Measurements from ENCODE around the gene WNK3. TPM values are rescaled to one million over a fixed set of nuclear protein-coding genes. Genes with fewer than 3 reads are reported as not detected.

WNK3 gene
- total RNA-seq, 1 donor from 2014 or later = 0.40 TPM

DNA sequence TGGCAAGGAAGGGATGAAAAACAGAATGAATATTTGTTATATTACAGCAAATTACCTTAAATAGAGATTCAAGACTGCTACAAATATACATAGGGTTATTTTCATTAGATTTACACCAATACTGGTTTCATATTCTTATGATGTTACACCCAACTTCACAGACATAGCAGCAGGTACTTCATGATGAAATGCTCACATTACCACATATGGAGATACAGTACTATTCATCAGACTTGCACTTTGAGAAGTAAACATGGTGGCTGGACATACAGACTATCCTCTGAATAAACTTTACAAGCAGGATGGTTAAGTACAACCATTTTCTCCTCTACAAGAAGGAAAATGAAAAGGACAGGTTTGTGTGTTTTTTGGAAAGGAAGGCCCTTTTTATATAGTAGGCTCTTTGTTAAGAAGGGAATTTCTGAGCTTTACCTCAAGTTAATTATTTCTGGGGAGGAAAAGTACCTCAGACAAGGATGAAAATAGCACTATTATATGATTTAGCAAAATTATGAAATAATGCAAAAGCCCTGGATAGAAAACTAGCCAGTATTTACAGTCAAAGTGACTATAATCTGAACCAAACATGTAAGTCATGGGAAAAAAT, 162.8 kb downstream of the WNK3 start:
- Mint-ChIP-seq H3K36me3 (ENCODE audit: low read depth) (no peaks in the 10 kb centered on the region), H3K27ac (no peak overlapping the region)
- TF ChIP-seq, protein P1, sequence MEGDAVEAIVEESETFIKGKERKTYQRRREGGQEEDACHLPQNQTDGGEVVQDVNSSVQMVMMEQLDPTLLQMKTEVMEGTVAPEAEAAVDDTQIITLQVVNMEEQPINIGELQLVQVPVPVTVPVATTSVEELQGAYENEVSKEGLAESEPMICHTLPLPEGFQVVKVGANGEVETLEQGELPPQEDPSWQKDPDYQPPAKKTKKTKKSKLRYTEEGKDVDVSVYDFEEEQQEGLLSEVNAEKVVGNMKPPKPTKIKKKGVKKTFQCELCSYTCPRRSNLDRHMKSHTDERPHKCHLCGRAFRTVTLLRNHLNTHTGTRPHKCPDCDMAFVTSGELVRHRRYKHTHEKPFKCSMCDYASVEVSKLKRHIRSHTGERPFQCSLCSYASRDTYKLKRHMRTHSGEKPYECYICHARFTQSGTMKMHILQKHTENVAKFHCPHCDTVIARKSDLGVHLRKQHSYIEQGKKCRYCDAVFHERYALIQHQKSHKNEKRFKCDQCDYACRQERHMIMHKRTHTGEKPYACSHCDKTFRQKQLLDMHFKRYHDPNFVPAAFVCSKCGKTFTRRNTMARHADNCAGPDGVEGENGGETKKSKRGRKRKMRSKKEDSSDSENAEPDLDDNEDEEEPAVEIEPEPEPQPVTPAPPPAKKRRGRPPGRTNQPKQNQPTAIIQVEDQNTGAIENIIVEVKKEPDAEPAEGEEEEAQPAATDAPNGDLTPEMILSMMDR (IDR thresholded peaks at IDR 0.05) = no peak

DNA sequence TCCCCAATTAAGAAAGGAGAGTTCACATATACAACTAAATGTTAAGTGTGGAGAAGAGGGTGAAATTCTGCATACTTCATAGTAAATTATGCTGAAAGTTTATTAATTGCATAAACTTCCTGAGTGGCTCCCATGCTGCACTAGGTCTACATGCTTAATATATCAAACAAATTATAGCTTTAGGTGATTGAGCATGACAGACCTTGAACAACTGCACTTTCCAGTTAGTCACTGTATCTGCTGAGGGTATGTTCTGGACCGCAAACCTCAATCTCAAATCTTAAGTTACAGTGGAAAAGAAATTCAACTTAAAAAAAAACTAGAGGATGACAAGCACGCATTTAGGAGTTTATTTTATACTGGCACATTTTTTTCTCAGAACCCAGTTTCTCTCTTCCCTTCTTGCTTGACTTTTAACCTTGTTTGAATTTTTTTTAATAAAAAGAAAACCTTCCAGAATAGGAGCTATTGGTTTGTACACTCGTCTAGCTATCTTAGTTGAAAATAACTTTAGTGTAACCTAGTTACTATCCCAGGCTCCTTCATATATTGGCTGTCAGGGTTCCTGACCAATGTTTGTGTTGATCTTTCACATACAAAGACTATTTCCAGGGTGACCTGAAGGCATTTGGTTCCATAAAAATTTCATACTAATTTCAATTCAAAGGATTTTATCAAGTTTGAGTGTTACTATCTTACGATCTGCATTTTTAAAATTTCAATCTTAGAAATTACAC, 164.6 kb downstream of the WNK3 start:
- Mint-ChIP-seq H3K4me1 (no peaks in the 10 kb centered on the region), H3K27me3 (no peaks in the 10 kb centered on the region), H3K4me3 (no peak overlapping the region), H3K27ac (no peak overlapping the region), H3K9me3 (no peaks in the 10 kb centered on the region), H3K36me3 (ENCODE audit: low read depth) (no peaks in the 10 kb centered on the region)
- DNase-seq (no peak), ATAC-seq (ENCODE audit: low read depth) (no peak)
- ChIA-PET CTCF (no interaction called here), POLR2A (no interaction called here)
- intact Hi-C loops (cut with micrococcal nuclease) = no loop called here
- TF ChIP-seq, protein P1 (IDR thresholded peaks at IDR 0.05) = no peak

More for the DNA sequence above, 162.8 kb downstream of the WNK3 start:
- intact Hi-C loops (cut with micrococcal nuclease) = no loop called here
- H3K27me3 Mint-ChIP-seq = no peaks in the 10 kb centered on the region
- DNase-seq (no peak), ATAC-seq (ENCODE audit: low read depth) (no peak)
- H3K4me3 Mint-ChIP-seq = no peak overlapping the region
- ChIA-PET POLR2A (interaction anchor here (1.0 kb wide), 1 partner anchor 12 kb away, joined by 5 read pairs; the partner anchor contains the start of gene FAM120C), CTCF (no interaction called here)
- H3K9me3 Mint-ChIP-seq = no peaks in the 10 kb centered on the region
- H3K4me1 Mint-ChIP-seq = no peaks in the 10 kb centered on the region

DNA sequence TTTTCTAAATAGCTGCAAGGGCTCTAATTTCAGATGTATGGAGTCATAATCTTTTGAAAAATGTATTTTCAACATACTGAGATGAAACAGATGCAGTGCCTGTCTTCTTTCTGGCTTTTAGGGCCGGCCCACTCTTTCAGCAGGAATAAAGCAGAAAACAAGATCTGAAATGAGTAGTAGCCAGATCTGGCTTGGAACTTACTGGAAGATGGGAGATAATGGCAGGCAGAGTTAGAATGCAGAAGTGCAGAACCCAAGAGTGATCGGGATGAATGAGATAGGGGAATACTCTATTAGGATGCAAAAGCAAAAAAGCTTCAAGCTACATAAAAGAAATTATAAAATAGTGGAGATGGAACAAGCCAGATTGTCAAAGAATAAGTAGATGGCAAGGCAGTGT, 173.4 kb downstream of the WNK3 start:
- Mint-ChIP-seq H3K4me1 (peaks cover 31% of the 10 kb centered on the region), H3K4me3 (no peak overlapping the region), H3K36me3 (ENCODE audit: low read depth) (peaks cover 16% of the 10 kb centered on the region), H3K9me3 (no peaks in the 10 kb centered on the region), H3K27me3 (no peaks in the 10 kb centered on the region), H3K27ac (no peak overlapping the region)
- no peak for ATAC-seq (ENCODE audit: low read depth)
- intact Hi-C loops (cut with micrococcal nuclease) = loop anchor here (5.0 kb wide), 2 partner anchors 623 to 1092 kb away; partner anchors contain the start of genes KANTR and MAGED2
- POLR2A ChIA-PET = no interaction called here
- CTCF ChIA-PET = no interaction called here
- TF ChIP-seq, protein P1 (IDR thresholded peaks at IDR 0.05) = no peak
- no peak for DNase-seq

DNA sequence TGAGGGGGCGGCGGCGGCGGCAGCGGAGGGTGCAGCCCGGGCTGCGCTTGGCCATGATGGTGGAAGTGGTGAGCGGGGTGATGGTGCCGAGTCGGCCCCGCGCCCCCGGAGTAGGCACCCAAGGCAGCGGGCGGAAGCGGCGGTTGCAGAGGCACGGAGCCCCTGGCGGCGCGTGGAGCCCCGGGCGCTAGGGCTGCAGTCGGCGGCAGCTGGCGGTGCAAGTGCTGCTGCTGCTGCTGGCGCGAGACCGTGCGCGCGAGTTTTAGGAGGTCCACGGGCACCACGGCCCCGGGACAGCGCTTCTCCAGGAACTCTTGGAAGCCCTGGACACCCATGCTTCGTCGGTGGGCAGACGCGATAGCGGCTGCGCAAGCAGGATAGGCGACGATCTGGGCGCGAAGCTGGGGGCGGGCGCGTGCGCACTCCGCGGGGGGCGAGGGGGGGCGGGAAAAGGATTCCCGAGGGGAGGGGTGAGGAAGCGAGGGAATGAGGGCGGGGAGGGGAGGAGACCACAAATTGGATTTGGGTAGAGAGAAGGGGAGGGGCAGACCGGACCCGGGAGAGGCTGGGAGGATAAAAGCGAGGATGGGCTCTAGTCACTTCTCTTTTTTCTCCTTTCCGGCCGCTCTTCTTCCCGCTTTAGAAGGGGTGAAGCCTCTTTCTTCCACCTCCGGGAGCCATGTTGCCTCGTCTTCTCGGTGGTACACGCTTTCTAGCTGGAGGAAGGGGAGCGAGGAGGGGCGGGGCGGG, 174.8 kb downstream of the WNK3 start, which contains the start of gene FAM120C:
FAM120C (minus strand) TSS at position 391 of the 750 bp plus-strand sequence; CDS start at position 335, 56 bp downstream.
- ChIA-PET POLR2A (interaction anchor here (0.6 to 2.5 kb wide), 13 partner anchors 12 to 1921 kb away, joined by 3 to 37 read pairs (median 5); partner anchors contain the start of genes APEX2, HUWE1, PHF8 and TSR2), CTCF (no interaction called here)
- DNase-seq (peak; percentile 41), ATAC-seq (ENCODE audit: low read depth) (peak; percentile 79)
- H3K27ac Mint-ChIP-seq = peak within 1 kb of the TSS; percentile 85
- H3K4me3 Mint-ChIP-seq = peak within 1 kb of the TSS; percentile 83
- no peaks in the 10 kb centered on the region for H3K9me3 Mint-ChIP-seq
- peaks cover 41% of the 10 kb centered on the region for H3K4me1 Mint-ChIP-seq
- intact Hi-C loops (cut with micrococcal nuclease) = loop anchor here (1.0 to 5.0 kb wide), 9 partner anchors 139 to 1091 kb away; partner anchors contain the start of genes APEX2, GNL3L, HSD17B10 and KANTR
- TF ChIP-seq, protein P1 (IDR thresholded peaks at IDR 0.05) = no peak
- H3K36me3 Mint-ChIP-seq (ENCODE audit: low read depth) = peaks cover 20% of the 10 kb centered on the region
- no peaks in the 10 kb centered on the region for H3K27me3 Mint-ChIP-seq

All from activated B cell treated with CpG ODN at 0.5 μM for 24 hours (primary cell).